Measurements from ENCODE around the gene TRIO. TPM values are rescaled to one million over a fixed set of nuclear protein-coding genes. Genes with fewer than 3 reads are reported as not detected.

TRIO gene
- total and polyA plus RNA-seq, 4 experiments from 2014 or later: 0.09 to 11.5 (median 9.7) TPM; not detected in 1

GRCh38 chr5:14469551-14470377, 326.6 kb downstream of the TRIO start:
- no peak overlapping the region for H3K4me3 Mint-ChIP-seq
- DNase-seq: no peak
- Histone ChIP-seq H3K9me3 (ENCODE audit: control insufficient read depth in 1 of 2, low read length in 2 of 2) (no peaks in the 10 kb centered on the region), H3K4me3 (ENCODE audit: low read length in 2 of 2) (no peak overlapping the region), H3K27me3 (ENCODE audit: insufficient read depth, low read length) (no peaks in the 10 kb centered on the region), H3K36me3 (ENCODE audit: insufficient read depth, low read length) (no peaks in the 10 kb centered on the region), H3K4me1 (ENCODE audit: insufficient read depth, low read length) (no peaks in the 10 kb centered on the region), H3K27ac (ENCODE audit: low read depth, low read length) (no peak overlapping the region)
- H3K4me1 Mint-ChIP-seq: peaks cover 0 to 3% (median 0%) of the 10 kb centered on the region in 4 donors
- no peaks in the 10 kb centered on the region for H3K9me3 Mint-ChIP-seq
- H3K27me3 Mint-ChIP-seq: no peaks in the 10 kb centered on the region
- H3K36me3 Mint-ChIP-seq: no peaks in the 10 kb centered on the region
- CTCF ChIA-PET (ENCODE audit: partially characterized antibody): interaction anchor here (0.8 kb wide), 1 partner anchor 53 kb away, joined by 3 read pairs; no protein-coding TSS in a partner anchor
- no peak overlapping the region for H3K27ac Mint-ChIP-seq
- POLR2A ChIA-PET (ENCODE audit: partially characterized antibody): no interaction called here
- intact Hi-C loops (cut with micrococcal nuclease): no loop called here

GRCh38 chr5:14471507-14471906, 328.4 kb downstream of the TRIO start:
- Mint-ChIP-seq H3K4me1 (no peaks in the 10 kb centered on the region), H3K9me3 (no peaks in the 10 kb centered on the region), H3K4me3 (no peak overlapping the region), H3K27me3 (peaks cover 0 to 2% of the 10 kb centered on the region in 2 donors), H3K27ac (no peak overlapping the region), H3K36me3 (no peaks in the 10 kb centered on the region)
- Histone ChIP-seq H3K4me1 (ENCODE audit: insufficient read depth, low read length) (no peaks in the 10 kb centered on the region), H3K27ac (ENCODE audit: low read depth, low read length) (no peak overlapping the region), H3K27me3 (ENCODE audit: insufficient read depth, low read length) (no peaks in the 10 kb centered on the region), H3K9me3 (ENCODE audit: control insufficient read depth in 1 of 2, low read length in 2 of 2) (no peaks in the 10 kb centered on the region), H3K4me3 (ENCODE audit: low read length in 2 of 2) (no peak overlapping the region), H3K36me3 (ENCODE audit: insufficient read depth, low read length) (no peaks in the 10 kb centered on the region)
- CTCF ChIA-PET (ENCODE audit: partially characterized antibody): no interaction called here
- no peak for DNase-seq
- POLR2A ChIA-PET (ENCODE audit: partially characterized antibody): no interaction called here
- intact Hi-C loops (cut with micrococcal nuclease): no loop called here

GRCh38 chr5:14472986-14473567, 329.9 kb downstream of the TRIO start:
- H3K27me3 Mint-ChIP-seq: peaks cover 0 to 2% of the 10 kb centered on the region in 2 donors
- H3K36me3 ChIP-seq (ENCODE audit: insufficient read depth, low read length): no peaks in the 10 kb centered on the region

GRCh38 chr5:14475045-14475444, 331.9 kb downstream of the TRIO start:
- Histone ChIP-seq H3K27ac (ENCODE audit: low read depth, low read length) (no peak overlapping the region), H3K27me3 (ENCODE audit: insufficient read depth, low read length) (no peaks in the 10 kb centered on the region), H3K36me3 (ENCODE audit: insufficient read depth, low read length) (no peaks in the 10 kb centered on the region), H3K4me3 (ENCODE audit: low read length in 2 of 2) (no peak overlapping the region), H3K4me1 (ENCODE audit: insufficient read depth, low read length) (no peaks in the 10 kb centered on the region), H3K9me3 (ENCODE audit: control insufficient read depth in 1 of 2, low read length in 2 of 2) (no peaks in the 10 kb centered on the region)
- peaks cover 0 to 4% of the 10 kb centered on the region in 2 donors for H3K27me3 Mint-ChIP-seq
- peaks cover 0 to 3% (median 0%) of the 10 kb centered on the region in 4 donors for H3K4me1 Mint-ChIP-seq
- H3K27ac Mint-ChIP-seq: peak overlapping the region in 1 of 7 donors; percentile 1
- H3K9me3 Mint-ChIP-seq: peaks cover 0 to 3% (median 0%) of the 10 kb centered on the region in 8 donors
- ChIA-PET POLR2A (ENCODE audit: partially characterized antibody) (no interaction called here), CTCF (ENCODE audit: partially characterized antibody) (interaction anchor here (1.1 to 1.4 kb wide), 2 partner anchors 10 to 14 kb away, joined by 3 read pairs; no protein-coding TSS in a partner anchor)
- intact Hi-C loops (cut with micrococcal nuclease): no loop called here
- no peaks in the 10 kb centered on the region for H3K36me3 Mint-ChIP-seq
- no peak for DNase-seq
- H3K4me3 Mint-ChIP-seq: no peak overlapping the region

More at GRCh38 chr5:14472986-14473567, 329.9 kb downstream of the TRIO start:
- ChIA-PET POLR2A (ENCODE audit: partially characterized antibody) (no interaction called here), CTCF (ENCODE audit: partially characterized antibody) (no interaction called here)
- H3K4me3 Mint-ChIP-seq: no peak overlapping the region
- no peaks in the 10 kb centered on the region for H3K27me3 ChIP-seq (ENCODE audit: insufficient read depth, low read length)
- no peaks in the 10 kb centered on the region for H3K4me1 ChIP-seq (ENCODE audit: insufficient read depth, low read length)
- H3K27ac Mint-ChIP-seq: no peak overlapping the region
- H3K4me1 Mint-ChIP-seq: no peaks in the 10 kb centered on the region
- no peaks in the 10 kb centered on the region for H3K9me3 ChIP-seq (ENCODE audit: control insufficient read depth in 1 of 2, low read length in 2 of 2)
- H3K4me3 ChIP-seq (ENCODE audit: low read length in 2 of 2): no peak overlapping the region
- intact Hi-C loops (cut with micrococcal nuclease): no loop called here
- no peaks in the 10 kb centered on the region for H3K36me3 Mint-ChIP-seq
- DNase-seq: no peak
- no peak overlapping the region for H3K27ac ChIP-seq (ENCODE audit: low read depth, low read length)
- no peaks in the 10 kb centered on the region for H3K9me3 Mint-ChIP-seq

GRCh38 chr5:14476786-14477435, 333.8 kb downstream of the TRIO start:
- Histone ChIP-seq H3K27me3 (ENCODE audit: insufficient read depth, low read length) (no peaks in the 10 kb centered on the region), H3K4me1 (ENCODE audit: insufficient read depth, low read length) (no peaks in the 10 kb centered on the region), H3K4me3 (ENCODE audit: low read length in 2 of 2) (no peak overlapping the region), H3K36me3 (ENCODE audit: insufficient read depth, low read length) (no peaks in the 10 kb centered on the region), H3K27ac (ENCODE audit: low read depth, low read length) (no peak overlapping the region), H3K9me3 (ENCODE audit: control insufficient read depth in 1 of 2, low read length in 2 of 2) (no peaks in the 10 kb centered on the region)
- Mint-ChIP-seq H3K27me3 (peaks cover 0 to 4% of the 10 kb centered on the region in 2 donors), H3K27ac (no peak overlapping the region), H3K36me3 (no peaks in the 10 kb centered on the region), H3K9me3 (peaks cover 0 to 3% (median 0%) of the 10 kb centered on the region in 8 donors), H3K4me1 (peaks cover 0 to 3% (median 0%) of the 10 kb centered on the region in 4 donors), H3K4me3 (no peak overlapping the region)
- DNase-seq: no peak
- intact Hi-C loops (cut with micrococcal nuclease): no loop called here
- CTCF ChIA-PET (ENCODE audit: partially characterized antibody): no interaction called here
- POLR2A ChIA-PET (ENCODE audit: partially characterized antibody): no interaction called here

GRCh38 chr5:14479143-14479696, 336.1 kb downstream of the TRIO start:
- Mint-ChIP-seq H3K27me3 (peaks cover 0 to 4% of the 10 kb centered on the region in 2 donors), H3K4me1 (peaks cover 0 to 3% (median 0%) of the 10 kb centered on the region in 4 donors), H3K4me3 (no peak overlapping the region), H3K27ac (no peak overlapping the region), H3K9me3 (peaks cover 0 to 3% (median 0%) of the 10 kb centered on the region in 8 donors), H3K36me3 (no peaks in the 10 kb centered on the region)
- POLR2A ChIA-PET (ENCODE audit: partially characterized antibody): no interaction called here
- Histone ChIP-seq H3K36me3 (ENCODE audit: insufficient read depth, low read length) (no peaks in the 10 kb centered on the region), H3K9me3 (ENCODE audit: control insufficient read depth in 1 of 2, low read length in 2 of 2) (no peaks in the 10 kb centered on the region), H3K4me1 (ENCODE audit: insufficient read depth, low read length) (no peaks in the 10 kb centered on the region), H3K4me3 (ENCODE audit: low read length in 2 of 2) (no peak overlapping the region), H3K27me3 (ENCODE audit: insufficient read depth, low read length) (no peaks in the 10 kb centered on the region), H3K27ac (ENCODE audit: low read depth, low read length) (no peak overlapping the region)
- DNase-seq: no peak
- intact Hi-C loops (cut with micrococcal nuclease): no loop called here
- CTCF ChIA-PET (ENCODE audit: partially characterized antibody): no interaction called here

- Mint-ChIP-seq H3K4me3 (no peak overlapping the region), H3K4me1 (peaks cover 0 to 5% (median 0%) of the 10 kb centered on the region in 4 donors), H3K36me3 (peaks cover 0 to 2% of the 10 kb centered on the region in 2 donors), H3K9me3 (peaks cover 0 to 3% (median 0%) of the 10 kb centered on the region in 8 donors), H3K27ac (no peak overlapping the region), H3K27me3 (peaks cover 0 to 3% of the 10 kb centered on the region in 2 donors)
- Histone ChIP-seq H3K27me3 (ENCODE audit: insufficient read depth, low read length) (no peaks in the 10 kb centered on the region), H3K4me1 (ENCODE audit: insufficient read depth, low read length) (no peaks in the 10 kb centered on the region), H3K27ac (ENCODE audit: low read depth, low read length) (no peak overlapping the region), H3K4me3 (ENCODE audit: low read length in 2 of 2) (no peak overlapping the region), H3K36me3 (ENCODE audit: insufficient read depth, low read length) (no peaks in the 10 kb centered on the region), H3K9me3 (ENCODE audit: control insufficient read depth in 1 of 2, low read length in 2 of 2) (no peaks in the 10 kb centered on the region)
- POLR2A ChIA-PET (ENCODE audit: partially characterized antibody): no interaction called here
- intact Hi-C loops (cut with micrococcal nuclease): no loop called here
- no peak for DNase-seq
- CTCF ChIA-PET (ENCODE audit: partially characterized antibody): interaction anchor here (0.7 kb wide), 1 partner anchor 82 kb away, joined by 3 read pairs; no protein-coding TSS in a partner anchor
Observed at GRCh38 chr5:14481349-14481748, 338.2 kb downstream of the TRIO start.

Data from CD4-positive, alpha-beta memory T cell (primary cell).